Stimulated activated effector memory CD8-positive, alpha-beta T cell treated with anti-CD3 and anti-CD28 coated beads, Interleukin-12 subunit alpha, Interleukin-12 subunit beta, amount 100 ng/mL, for 72 hours (primary cell): ENCODE data around the gene USP12.

ENCODE experiments used
- ATAC-seq: fragments of 150-1000 bp; cut with Tn5 transposase; 2 replicates; pipeline ENCODE4 v1.10.0; 2021
- DNase-seq, 2 donors: peaks; one replicate each; pipeline ENCODE4 v3.0.0; 2021 to 2022; ENCODE audit warnings: low spot score in 2 of 2
- H3K27ac Mint-ChIP-seq: one replicate; pipeline ENCODE4 v1.8.0; 2022; ENCODE audit warnings: mild to moderate bottlenecking, mixed read lengths
- H3K36me3 Mint-ChIP-seq: one replicate; pipeline ENCODE4 v1.8.0; 2022; ENCODE audit warnings: mild to moderate bottlenecking, mixed read lengths
- H3K4me1 Mint-ChIP-seq: one replicate; pipeline ENCODE4 v1.8.0; 2022; ENCODE audit warnings: mixed read lengths
- H3K4me3 Mint-ChIP-seq: one replicate; pipeline ENCODE4 v1.8.0; 2022; ENCODE audit warnings: mild to moderate bottlenecking, mixed read lengths
- H3K9me3 Mint-ChIP-seq: one replicate; pipeline ENCODE4 v1.8.0; 2022; ENCODE audit warnings: mixed read lengths

The USP12 gene

DNA sequence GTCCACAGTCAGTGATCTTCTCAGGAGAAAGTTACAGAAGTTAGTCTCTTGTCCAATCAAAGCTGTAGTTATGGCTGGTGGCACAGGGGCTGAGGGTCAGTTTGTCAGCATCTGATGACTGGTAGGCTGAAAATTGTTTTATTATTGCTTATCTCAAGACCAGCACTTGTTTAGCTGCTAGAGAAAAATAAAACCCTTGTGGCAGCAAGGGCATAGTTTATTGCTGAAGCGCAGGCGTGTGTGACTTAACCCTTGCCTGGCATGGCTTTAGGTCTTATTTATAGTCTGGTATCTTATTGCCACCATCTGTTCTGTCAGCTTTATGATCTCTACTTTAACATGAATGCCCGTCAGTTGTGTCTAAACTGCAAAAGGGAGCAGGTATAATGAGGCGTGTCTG, 154.7 kb downstream of the USP12 start:
- Mint-ChIP-seq H3K4me3 (no peak overlapping the region), H3K27ac (no peak overlapping the region), H3K36me3 (no peaks in the 10 kb centered on the region), H3K4me1 (no peaks in the 10 kb centered on the region), H3K9me3 (no peaks in the 10 kb centered on the region)
- DNase-seq (no peak), ATAC-seq (no peak)
